Renal pelvis (tissue), 4 donors: ENCODE measurements around the gene RBMS3. TPM values are rescaled to one million over a fixed set of nuclear protein-coding genes. Genes with fewer than 3 reads are reported as not detected.

Experiments
- DNase-seq: peaks from one replicate; pipeline ENCODE4 v3.0.0-alpha.2; 2013
- polyA plus RNA-seq, 3 donors: library from polyadenylated mRNA; unstranded; fragments of 120-200 nt; gene quantifications; one replicate each; pipeline ENCODE4 v1.2.1, GENCODE V29; 2013; ENCODE audit not compliant: insufficient read length in 3 of 3

Gene RBMS3
- polyA plus RNA-seq, 3 donors, result 10.2 to 13.1 (median 11.6) TPM

GRCh38 chr3:29478611-29479010 is 197.7 kb downstream of the RBMS3 start:
- DNase-seq, result no peak

GRCh38 chr3:29481249-29481648 is 200.4 kb downstream of the RBMS3 start:
- DNase-seq, result no peak

- DNase-seq, result no peak
Observed at GRCh38 chr3:29481969-29482767, 201.3 kb downstream of the RBMS3 start.

GRCh38 chr3:29484633-29485032 is 203.8 kb downstream of the RBMS3 start:
- DNase-seq, result no peak

- DNase-seq, result peak; percentile 40
Observed at GRCh38 chr3:29486096-29486495, 205.2 kb downstream of the RBMS3 start.

GRCh38 chr3:29486917-29487316 is 206.0 kb downstream of the RBMS3 start:
- no peak for DNase-seq

GRCh38 chr3:29488922-29489321 is 208.1 kb downstream of the RBMS3 start:
- no peak for DNase-seq

GRCh38 chr3:29493109-29493508 is 212.2 kb downstream of the RBMS3 start:
- DNase-seq, result no peak

- no peak for DNase-seq
Observed at GRCh38 chr3:29494305-29495036, 213.6 kb downstream of the RBMS3 start.

GRCh38 chr3:29497282-29497681 is 216.4 kb downstream of the RBMS3 start:
- DNase-seq, result no peak

GRCh38 chr3:29502771-29503170 is 221.9 kb downstream of the RBMS3 start:
- no peak for DNase-seq

- no peak for DNase-seq
Observed at GRCh38 chr3:29503314-29503713, 222.4 kb downstream of the RBMS3 start.

- no peak for DNase-seq
Observed at GRCh38 chr3:29503958-29504357, 223.1 kb downstream of the RBMS3 start.

- DNase-seq, result no peak
Observed at GRCh38 chr3:29506502-29506901, 225.6 kb downstream of the RBMS3 start.

GRCh38 chr3:29511701-29512100 is 230.8 kb downstream of the RBMS3 start:
- DNase-seq, result no peak

GRCh38 chr3:29512641-29513040 is 231.8 kb downstream of the RBMS3 start:
- no peak for DNase-seq

GRCh38 chr3:29513236-29513635 is 232.4 kb downstream of the RBMS3 start:
- no peak for DNase-seq

GRCh38 chr3:29514170-29514569 is 233.3 kb downstream of the RBMS3 start:
- no peak for DNase-seq

- DNase-seq, result no peak
Observed at GRCh38 chr3:29514912-29515311, 234.0 kb downstream of the RBMS3 start.

- no peak for DNase-seq
Observed at GRCh38 chr3:29515451-29515850, 234.6 kb downstream of the RBMS3 start.

GRCh38 chr3:29516164-29516563 is 235.3 kb downstream of the RBMS3 start:
- DNase-seq, result no peak

GRCh38 chr3:29520764-29521163 is 239.9 kb downstream of the RBMS3 start:
- DNase-seq, result no peak

- DNase-seq, result no peak
Observed at GRCh38 chr3:29521293-29521692, 240.4 kb downstream of the RBMS3 start.
